Activated T-helper 17 cell treated with anti-CD3 and anti-CD28 coated beads, Interleukin-2, amount 50 U/mL, for 72 hours (primary cell): ENCODE measurements around the gene GOLGA6B. TPM values are rescaled to one million over a fixed set of nuclear protein-coding genes. Genes with fewer than 3 reads are reported as not detected.
"Not testable (repeated sequence)": the region's sequence is repeated elsewhere in the genome, so short reads cannot be mapped to it uniquely, and the experiment has no call there.

Source experiments
- ATAC-seq: fragments of 150-1000 bp; cut with Tn5 transposase; replicated peaks from 2 replicates; pipeline ENCODE4 v1.10.0; 2021; ENCODE audit warnings: mild to moderate bottlenecking, moderate library complexity
- H3K27ac Mint-ChIP-seq: one replicate; pipeline ENCODE4 v1.8.0; 2022; ENCODE audit warnings: mixed read lengths
- H3K27me3 Mint-ChIP-seq: one replicate; pipeline ENCODE4 v1.8.0; 2022; ENCODE audit warnings: mixed read lengths
- H3K36me3 Mint-ChIP-seq: one replicate; pipeline ENCODE4 v1.8.0; 2022; ENCODE audit warnings: low read depth, mild to moderate bottlenecking, mixed read lengths
- H3K4me1 Mint-ChIP-seq: one replicate; pipeline ENCODE4 v1.8.0; 2022; ENCODE audit warnings: mixed read lengths
- H3K4me3 Mint-ChIP-seq: one replicate; pipeline ENCODE4 v1.8.0; 2022; ENCODE audit warnings: mild to moderate bottlenecking, mixed read lengths
- H3K9me3 Mint-ChIP-seq: one replicate; pipeline ENCODE4 v1.8.0; 2022; ENCODE audit warnings: mixed read lengths
- total RNA-seq, 2 donors: library from RNA; stranded (reverse); gene quantifications; one replicate each; pipeline ENCODE4 v1.2.3, GENCODE V29; 2022

The GOLGA6B gene, protein sequence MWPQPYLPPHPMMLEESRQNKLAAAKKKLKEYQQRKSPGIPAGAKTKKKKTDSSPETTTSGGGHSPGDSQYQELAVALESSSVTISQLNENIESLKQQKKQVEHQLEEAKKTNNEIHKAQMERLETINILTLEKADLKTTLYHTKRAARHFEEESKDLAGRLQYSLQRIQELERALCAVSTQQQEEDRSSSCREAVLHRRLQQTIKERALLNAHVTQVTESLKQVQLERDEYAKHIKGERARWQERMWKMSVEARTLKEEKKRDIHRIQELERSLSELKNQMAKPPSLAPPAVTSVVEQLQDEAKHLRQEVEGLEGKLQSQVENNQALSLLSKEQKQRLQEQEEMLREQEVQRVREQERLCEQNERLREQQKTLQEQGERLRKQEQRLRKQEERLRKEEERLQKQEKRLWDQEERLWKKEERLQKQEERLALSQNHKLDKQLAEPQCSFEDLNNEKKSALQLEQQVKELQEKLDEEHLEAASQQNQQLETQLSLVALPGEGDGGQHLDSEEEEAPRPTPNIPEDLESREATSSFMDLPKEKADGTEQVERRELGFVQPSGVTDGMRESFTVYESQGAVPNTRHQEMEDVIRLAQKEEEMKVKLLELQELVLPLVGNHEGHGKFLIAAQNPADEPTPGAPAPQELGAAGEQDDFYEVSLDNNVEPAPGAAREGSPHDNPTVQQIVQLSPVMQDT
- under 1 TPM in 1 of 2 donors, not detected in 1; 0.13 TPM for total RNA-seq

DNA sequence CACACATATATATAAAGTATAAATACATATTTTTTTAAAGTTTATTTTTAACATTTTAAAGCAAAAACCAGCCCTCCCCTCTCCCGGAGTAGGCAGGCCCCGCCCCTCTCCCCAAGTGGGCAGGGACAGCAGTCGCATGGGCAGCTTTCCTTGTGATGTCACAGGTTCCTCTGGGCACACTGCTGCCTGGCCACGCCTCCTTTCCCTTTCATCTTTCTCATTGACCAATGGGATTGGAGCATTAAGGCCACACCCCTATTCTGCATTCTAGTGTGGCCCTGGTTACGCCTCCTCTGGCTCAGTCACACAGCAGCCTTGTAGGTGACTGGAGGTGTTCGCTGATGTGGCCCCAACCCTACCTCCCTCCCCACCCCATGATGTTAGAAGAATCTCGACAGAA is at the start of gene GOLGA6B:
Gene GOLGA6B, plus strand, starts transcription at position 301 of the 400 bp plus-strand sequence. Its CDS starts 41 bp downstream, at position 342.
- H3K36me3 Mint-ChIP-seq, ATAC-seq, H3K4me3 Mint-ChIP-seq, H3K9me3 Mint-ChIP-seq, H3K4me1 Mint-ChIP-seq, H3K27me3 Mint-ChIP-seq, H3K27ac Mint-ChIP-seq: not testable (repeated sequence)

DNA sequence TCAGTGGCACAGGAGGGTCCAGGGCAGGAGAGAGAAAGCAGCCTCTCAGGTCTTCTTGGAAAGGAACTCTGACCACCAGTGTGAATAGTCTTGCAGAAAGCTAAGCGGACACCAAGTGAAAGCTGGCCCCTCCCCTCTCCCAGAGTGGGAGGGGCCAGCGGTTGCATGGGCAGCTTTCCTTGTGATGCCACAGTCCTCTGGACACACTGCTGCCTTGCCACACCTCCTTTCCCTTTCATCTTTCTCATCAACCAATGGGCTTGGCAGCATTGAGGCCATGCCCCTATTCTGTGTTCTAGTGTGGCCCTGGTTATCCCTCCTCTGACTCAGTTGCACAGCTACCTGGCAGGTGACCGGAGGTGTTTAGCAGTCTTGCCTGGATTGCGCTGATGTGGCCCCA is 49.7 kb upstream of the GOLGA6B start:
- no peaks in the 10 kb centered on the region for H3K36me3 Mint-ChIP-seq
- H3K4me3 Mint-ChIP-seq: no peak overlapping the region
- peaks cover 4% of the 10 kb centered on the region for H3K27me3 Mint-ChIP-seq
- no peaks in the 10 kb centered on the region for H3K4me1 Mint-ChIP-seq
- H3K27ac Mint-ChIP-seq: no peak overlapping the region
- ATAC-seq: no peak
- no peaks in the 10 kb centered on the region for H3K9me3 Mint-ChIP-seq

DNA sequence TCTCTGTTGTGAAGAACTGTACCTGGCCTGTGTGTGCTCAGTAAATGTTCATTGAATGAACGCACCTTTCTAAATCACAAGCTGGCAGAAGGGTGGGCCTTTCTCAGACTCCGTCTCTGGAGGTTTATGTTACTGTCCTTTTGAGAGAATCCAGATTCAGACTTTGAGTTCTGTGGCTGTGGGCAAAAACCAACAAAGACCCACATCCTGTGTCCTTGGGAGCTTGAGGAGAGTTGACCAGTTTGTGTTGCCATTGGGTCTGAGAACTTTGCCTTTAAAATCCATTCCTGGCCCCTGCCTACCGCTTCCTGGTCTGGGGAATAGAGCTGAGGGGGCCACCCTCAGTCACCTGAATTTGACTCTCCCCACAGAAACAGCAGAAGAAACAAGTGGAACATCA is 46.4 kb upstream of the GOLGA6B start:
- H3K27me3 Mint-ChIP-seq, H3K4me1 Mint-ChIP-seq, ATAC-seq, H3K9me3 Mint-ChIP-seq, H3K36me3 Mint-ChIP-seq, H3K27ac Mint-ChIP-seq, H3K4me3 Mint-ChIP-seq: not testable (repeated sequence)

DNA sequence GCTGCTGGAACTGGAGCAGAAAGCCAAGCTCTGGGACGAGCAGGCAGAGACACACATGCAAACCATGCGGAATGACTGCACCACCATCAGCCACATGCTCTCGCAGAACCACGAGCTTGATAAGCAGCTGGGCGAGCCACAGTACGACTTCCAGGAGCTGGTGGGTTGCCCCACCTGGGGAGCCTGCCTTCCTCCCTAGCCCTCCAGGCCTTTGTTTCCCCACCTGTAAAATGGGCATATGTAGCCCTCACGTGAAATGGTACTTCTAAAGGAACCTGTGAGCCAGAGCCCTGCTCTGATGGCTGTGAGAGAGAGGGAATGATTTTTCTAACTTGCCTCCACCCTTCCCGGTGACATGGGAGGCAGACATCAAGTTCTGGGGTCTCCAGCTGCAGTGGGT is 44.6 kb upstream of the GOLGA6B start:
- Mint-ChIP-seq H3K36me3 (no peaks in the 10 kb centered on the region), H3K4me1 (no peaks in the 10 kb centered on the region), H3K9me3 (no peaks in the 10 kb centered on the region), H3K4me3 (no peak overlapping the region), H3K27me3 (no peaks in the 10 kb centered on the region), H3K27ac (no peak overlapping the region)
- no peak for ATAC-seq

DNA sequence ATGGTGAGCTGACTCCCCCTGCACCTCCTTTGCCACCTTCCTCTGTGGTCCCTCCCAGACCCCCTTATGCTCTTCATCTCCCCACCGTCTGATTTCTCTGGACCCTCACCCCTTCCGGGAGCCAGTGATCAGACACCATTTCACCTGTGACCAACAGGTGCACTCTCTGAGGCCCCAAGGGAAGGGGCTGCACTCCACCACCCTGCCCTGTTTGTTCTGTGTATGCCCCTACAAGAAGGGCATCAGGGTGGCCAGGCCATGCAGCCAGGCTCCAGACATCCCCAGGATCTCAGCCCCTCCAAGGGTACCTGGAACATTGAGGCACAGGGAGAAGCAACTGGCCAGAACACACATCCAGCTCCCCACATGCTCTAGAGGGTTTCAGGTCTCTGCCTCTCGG is 42.2 kb upstream of the GOLGA6B start:
- not testable (repeated sequence) for H3K27me3 Mint-ChIP-seq, H3K4me3 Mint-ChIP-seq, H3K36me3 Mint-ChIP-seq, H3K4me1 Mint-ChIP-seq, ATAC-seq, H3K9me3 Mint-ChIP-seq, H3K27ac Mint-ChIP-seq

DNA sequence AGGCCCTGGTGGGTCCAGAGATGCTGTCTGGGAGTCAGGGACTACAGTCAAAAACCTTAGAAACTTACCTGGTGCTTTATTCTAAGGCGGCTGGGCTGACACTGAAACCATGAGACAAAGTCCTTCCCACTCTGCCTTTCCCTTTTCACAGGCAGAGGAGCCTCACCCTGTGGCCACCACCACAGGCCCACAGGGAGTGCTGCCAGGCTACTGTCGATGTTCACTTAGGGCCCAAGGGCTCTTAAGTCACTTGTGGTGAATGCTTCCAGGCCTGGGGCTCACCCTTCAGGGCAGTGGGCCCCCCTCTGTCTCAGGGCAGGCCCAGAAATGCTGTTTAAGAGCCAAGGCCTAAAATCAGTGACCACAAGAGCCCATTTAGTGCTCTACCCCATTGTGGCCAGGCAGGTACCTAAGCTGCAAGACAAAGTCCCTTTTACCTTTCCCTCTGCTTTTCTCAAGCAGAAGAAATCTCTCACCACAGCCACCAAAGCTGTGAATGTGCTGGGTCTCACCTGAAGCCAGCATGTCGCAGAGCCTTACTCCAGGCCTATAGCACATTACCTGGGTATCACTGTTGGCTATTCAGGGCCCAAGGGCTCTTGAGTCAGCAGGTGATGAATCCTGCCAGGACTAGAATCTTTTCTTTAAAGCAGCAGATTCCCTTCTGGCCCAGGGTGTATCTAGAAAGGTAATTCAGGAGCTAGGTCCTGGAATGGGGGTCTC is 39.5 kb upstream of the GOLGA6B start:
- Mint-ChIP-seq H3K36me3 (no peaks in the 10 kb centered on the region), H3K4me3 (no peak overlapping the region), H3K9me3 (no peaks in the 10 kb centered on the region), H3K27me3 (no peaks in the 10 kb centered on the region), H3K27ac (no peak overlapping the region), H3K4me1 (no peaks in the 10 kb centered on the region)
- no peak for ATAC-seq

DNA sequence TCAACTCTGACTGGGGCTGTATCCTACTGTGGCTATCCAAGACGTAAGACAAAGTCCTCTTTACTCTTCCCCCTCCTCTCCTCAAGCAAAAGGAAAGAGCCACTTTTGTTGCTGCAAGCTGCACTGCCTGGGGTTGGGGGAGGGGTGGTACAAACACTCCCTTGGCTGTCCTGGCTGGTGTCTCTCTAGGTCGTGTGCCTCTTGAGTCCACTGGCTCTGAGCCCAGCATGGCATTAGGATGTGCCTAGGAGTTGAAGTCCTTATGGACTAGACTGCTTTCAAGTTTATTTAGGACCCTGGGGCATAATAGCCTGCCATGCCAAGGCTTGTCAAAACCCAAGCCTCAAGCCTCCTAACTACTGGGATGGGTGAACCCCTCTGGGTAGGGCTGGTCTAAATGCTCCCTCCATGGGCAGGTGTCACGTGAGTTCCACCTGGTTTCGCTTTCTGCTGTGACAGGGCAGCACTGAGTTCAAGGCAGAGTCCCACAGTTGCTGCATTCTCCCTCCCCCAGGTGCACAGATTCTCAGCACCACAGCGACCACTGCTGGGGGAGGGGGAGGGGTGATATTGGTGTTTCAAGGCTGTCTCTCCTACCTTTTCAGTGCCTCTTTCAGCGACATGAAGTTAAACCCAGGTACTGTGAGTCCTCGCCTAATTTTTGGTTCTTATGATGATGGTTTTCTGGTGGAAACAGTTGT is 38.8 kb upstream of the GOLGA6B start:
- not testable (repeated sequence) for ATAC-seq, H3K27me3 Mint-ChIP-seq, H3K36me3 Mint-ChIP-seq, H3K4me3 Mint-ChIP-seq, H3K4me1 Mint-ChIP-seq, H3K9me3 Mint-ChIP-seq
- peak overlapping the region; percentile 32 for H3K27ac Mint-ChIP-seq

DNA sequence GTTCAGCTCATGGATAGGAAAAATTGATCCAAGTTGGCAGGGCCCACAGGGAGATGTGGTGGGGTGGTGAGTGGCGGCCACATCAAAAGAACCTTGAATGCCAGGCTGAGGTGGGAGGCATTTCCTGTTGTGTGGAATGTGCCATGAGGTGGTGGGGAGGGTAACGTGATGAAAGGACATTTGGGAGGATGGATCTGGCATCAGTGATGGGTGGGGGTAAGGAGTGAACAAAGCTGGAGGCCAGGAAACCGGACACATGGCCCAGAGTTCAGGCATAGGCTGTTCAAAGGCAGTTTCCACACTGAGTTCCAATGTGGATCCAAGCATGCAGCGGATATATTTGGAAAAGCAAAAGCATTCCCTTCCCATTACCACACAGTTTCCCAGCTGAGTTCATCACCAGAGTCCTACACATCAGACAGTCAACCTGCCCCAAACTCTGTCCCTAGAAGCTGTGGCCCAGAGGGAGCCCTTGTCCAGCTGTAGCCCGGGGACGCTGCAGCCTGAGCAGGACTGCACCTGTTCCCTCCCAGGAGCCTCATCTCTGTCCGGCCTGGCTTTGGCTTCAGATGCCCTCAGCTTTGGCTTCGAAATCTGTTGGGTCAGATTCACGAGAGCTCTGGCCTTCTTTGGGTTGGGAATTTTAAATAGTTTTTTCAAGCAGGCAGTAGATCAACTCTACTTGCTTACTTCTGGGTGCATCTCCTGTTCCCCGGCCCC is 37.8 kb upstream of the GOLGA6B start:
- Mint-ChIP-seq H3K36me3 (no peaks in the 10 kb centered on the region), H3K27ac (peak overlapping the region; percentile 32)

DNA sequence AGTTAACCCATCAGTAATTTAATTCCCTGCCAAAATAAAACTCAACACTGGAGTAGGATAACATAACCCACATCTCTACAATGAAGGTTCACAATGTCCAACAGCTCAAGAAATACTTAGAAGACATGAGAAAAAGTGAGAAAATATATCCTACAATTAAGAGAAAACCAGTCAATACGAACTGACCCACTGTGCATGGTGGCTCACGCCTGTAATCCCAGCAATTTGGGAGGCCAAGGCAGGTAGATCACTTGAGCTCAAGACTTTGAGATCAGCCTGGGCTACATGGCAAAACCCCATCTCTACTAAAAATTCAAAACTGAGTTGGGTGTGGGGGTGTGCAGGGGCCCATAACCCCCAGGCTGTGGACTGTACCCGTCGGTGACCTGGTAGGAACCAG is 30.6 kb upstream of the GOLGA6B start:
- ATAC-seq, H3K9me3 Mint-ChIP-seq, H3K36me3 Mint-ChIP-seq, H3K4me1 Mint-ChIP-seq, H3K27me3 Mint-ChIP-seq, H3K4me3 Mint-ChIP-seq, H3K27ac Mint-ChIP-seq: not testable (repeated sequence)

More for the DNA sequence above, 37.8 kb upstream of the GOLGA6B start:
- Mint-ChIP-seq H3K9me3 (no peaks in the 10 kb centered on the region), H3K27me3 (no peaks in the 10 kb centered on the region), H3K4me1 (no peaks in the 10 kb centered on the region), H3K4me3 (no peak overlapping the region)
- ATAC-seq: no peak

DNA sequence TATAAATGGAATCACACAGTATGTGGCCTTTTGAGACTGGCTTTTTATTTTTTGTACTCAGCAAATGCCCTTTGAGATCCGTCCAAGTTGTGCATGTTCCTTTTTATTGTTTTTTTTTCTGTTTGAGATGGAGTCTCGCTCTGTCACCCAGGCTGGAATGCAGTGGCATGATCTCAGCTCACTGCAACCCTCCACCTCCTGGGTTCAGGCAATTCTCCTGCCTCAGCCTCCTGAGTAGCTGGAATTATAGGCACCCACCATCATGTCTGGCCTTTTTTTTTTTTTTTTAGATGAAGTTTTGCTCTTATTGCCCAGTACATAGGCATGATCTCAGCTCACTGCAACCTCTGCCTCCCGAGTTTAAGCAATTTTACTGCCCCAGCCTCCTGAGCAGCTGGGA is 28.3 kb upstream of the GOLGA6B start:
- not testable (repeated sequence) for H3K36me3 Mint-ChIP-seq, ATAC-seq, H3K27me3 Mint-ChIP-seq, H3K27ac Mint-ChIP-seq, H3K9me3 Mint-ChIP-seq, H3K4me3 Mint-ChIP-seq, H3K4me1 Mint-ChIP-seq

DNA sequence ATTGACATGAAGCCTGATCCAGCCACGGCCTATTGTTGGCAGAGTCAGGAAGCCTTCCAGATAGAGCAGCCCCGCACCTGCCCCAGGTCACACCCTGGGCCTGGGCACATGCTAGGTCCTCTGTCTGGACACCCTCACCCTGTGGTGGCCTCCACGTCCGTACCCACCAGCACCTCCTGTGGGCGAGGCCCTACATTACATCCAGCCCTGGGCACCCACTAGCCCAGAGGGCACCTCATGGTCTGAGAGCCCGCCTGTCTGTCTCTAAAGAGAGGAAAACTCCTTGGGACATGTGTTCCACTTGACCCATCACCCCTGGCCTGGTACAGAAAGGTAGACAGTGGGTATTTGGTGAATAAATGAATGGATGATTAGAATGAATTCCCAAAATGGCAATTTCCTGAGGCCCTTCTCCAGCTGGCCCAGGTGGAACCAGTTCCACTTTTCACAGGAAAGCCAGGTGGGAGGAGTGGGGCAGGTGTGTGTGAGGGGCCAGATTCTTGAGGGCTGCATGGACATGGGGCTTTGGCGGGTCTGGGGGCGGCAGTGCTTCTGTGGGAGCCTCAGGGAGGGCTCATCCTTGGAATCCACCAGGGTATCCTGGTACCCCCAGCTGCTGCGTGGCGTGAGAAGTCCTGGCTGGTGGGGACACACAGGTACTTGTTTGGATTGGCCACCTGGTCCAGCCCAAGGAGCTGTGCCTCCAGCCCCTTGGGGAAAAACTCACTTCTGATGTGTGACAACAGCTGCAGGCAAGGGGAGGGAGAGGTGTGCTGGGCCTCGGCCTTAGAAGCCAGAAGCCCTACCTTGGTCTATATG is 26.0 kb upstream of the GOLGA6B start:
- not testable (repeated sequence) for H3K27ac Mint-ChIP-seq, H3K4me1 Mint-ChIP-seq, ATAC-seq

DNA sequence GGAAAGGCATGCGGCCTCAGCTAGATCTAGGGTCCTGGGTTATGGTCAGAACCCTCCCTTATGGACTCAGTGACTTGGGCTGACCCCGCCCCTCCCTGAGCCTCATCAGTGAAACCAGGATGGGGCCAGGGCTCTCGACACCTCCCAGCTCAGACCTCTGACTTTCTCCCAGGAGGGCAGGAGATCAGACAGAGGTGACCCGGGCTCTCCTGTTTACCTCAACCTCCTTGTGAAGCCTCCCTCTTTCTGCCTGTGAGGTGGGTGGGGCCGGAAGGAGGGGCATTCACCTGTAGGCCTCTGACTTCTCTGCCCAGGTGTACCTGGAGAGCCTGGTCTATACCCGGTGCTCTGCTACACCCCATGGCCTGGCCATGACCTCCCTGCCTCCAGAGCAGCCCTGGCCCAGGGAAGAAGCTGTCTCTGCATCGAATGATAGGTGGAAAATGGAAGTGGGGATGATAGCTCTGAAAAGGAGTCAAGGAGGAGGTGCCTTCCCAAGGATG is 25.4 kb upstream of the GOLGA6B start:
- H3K4me1 Mint-ChIP-seq, H3K9me3 Mint-ChIP-seq, H3K27me3 Mint-ChIP-seq, H3K27ac Mint-ChIP-seq, H3K4me3 Mint-ChIP-seq, ATAC-seq, H3K36me3 Mint-ChIP-seq: not testable (repeated sequence)

More for the DNA sequence above, 26.0 kb upstream of the GOLGA6B start:
- not testable (repeated sequence) for H3K9me3 Mint-ChIP-seq, H3K4me3 Mint-ChIP-seq, H3K36me3 Mint-ChIP-seq, H3K27me3 Mint-ChIP-seq
